PC-9 (cell line): Measurements from ENCODE around the gene NFKBIB. TPM values are rescaled to one million over a fixed set of nuclear protein-coding genes. Genes with fewer than 3 reads are reported as not detected.
"Not testable (repeated sequence)": the region's sequence is repeated elsewhere in the genome, so short reads cannot be mapped to it uniquely, and the experiment has no call there.

Experiments used
- BruUV-seq: library from RNA; stranded (reverse); fragments of 400-500 nt; replicated peaks from 2 replicates; lab custom pipeline; 2021; lab: Mats Ljungman, UMichigan
- CTCF ChIA-PET: fragments of 300-600 bp; sonication (Branson Sonifier 250); formaldehyde crosslinking; loops from one replicate; lab custom pipeline; 2022; ENCODE audit warnings: antibody characterized with exemption; lab: Charles Lee
- POLR2A ChIA-PET: fragments of 300-600 bp; sonication (Branson Sonifier 250); formaldehyde crosslinking; loops from one replicate; lab custom pipeline; 2022; ENCODE audit warnings: antibody characterized with exemption; ENCODE audit not compliant: unreplicated experiment; lab: Charles Lee
- DNase-seq, 2 experiments: peaks; one replicate each; pipeline versions ENCODE4 v3.0.0 to v3.0.0-alpha.2; 2015 to 2022; ENCODE audit warnings: mixed read lengths in 1 of 2
- H2AFZ ChIP-seq: fragments of 200-600 bp; sonication (generic); 2 replicates; pipeline ENCODE4 v1.8.1; 2017; ENCODE audit warnings: antibody characterized with exemption
- H3F3A ChIP-seq: fragments of 200-600 bp; sonication (generic); 2 replicates; pipeline ENCODE4 v1.8.1; 2017; ENCODE audit warnings: antibody characterized with exemption, mild to moderate bottlenecking, low read depth; ENCODE audit not compliant: insufficient read depth
- H3K27ac ChIP-seq: fragments of 200-600 bp; sonication (generic); 2 replicates; pipeline ENCODE4 v1.6.1; 2016; ENCODE audit warnings: mixed run types
- H3K27me3 ChIP-seq: fragments of 200-600 bp; sonication (generic); 2 replicates; pipeline ENCODE4 v1.6.1; 2016; ENCODE audit warnings: low read depth, mixed run types; ENCODE audit not compliant: insufficient read depth
- H3K36me3 ChIP-seq: fragments of 200-600 bp; sonication (generic); 2 replicates; pipeline ENCODE4 v1.6.1; 2016; ENCODE audit warnings: low read depth, mixed run types
- H3K4me1 ChIP-seq: fragments of 200-600 bp; sonication (generic); replicated peaks from 2 replicates; pipeline ENCODE4 v1.6.1; 2016; ENCODE audit warnings: mixed run types; ENCODE audit not compliant: insufficient read depth
- H3K4me2 ChIP-seq: fragments of 200-600 bp; sonication (generic); 2 replicates; pipeline ENCODE4 v1.6.1; 2017; ENCODE audit warnings: mixed run types
- H3K4me3 ChIP-seq: fragments of 200-600 bp; sonication (generic); 2 replicates; pipeline ENCODE4 v1.6.1; 2016; ENCODE audit warnings: mixed run types
- H3K79me2 ChIP-seq: fragments of 200-600 bp; sonication (generic); 2 replicates; pipeline ENCODE4 v1.6.1; 2017; ENCODE audit warnings: low read depth, mixed run types
- H3K9me2 ChIP-seq: fragments of 200-600 bp; sonication (generic); 2 replicates; pipeline ENCODE4 v1.8.1; 2017; ENCODE audit warnings: mild to moderate bottlenecking; ENCODE audit not compliant: insufficient read depth
- H3K9me3 ChIP-seq: fragments of 200-600 bp; sonication (generic); 2 replicates; pipeline ENCODE4 v1.8.1; 2016; ENCODE audit warnings: low read depth; ENCODE audit not compliant: insufficient read depth
- H4K20me1 ChIP-seq: fragments of 200-600 bp; sonication (generic); 2 replicates; pipeline ENCODE4 v1.8.1; 2017; ENCODE audit not compliant: insufficient read depth
- EZH2 ChIP-seq: fragments of 200-600 bp; sonication (generic); IDR thresholded peaks from 2 replicates; pipeline ENCODE4 v1.8.0; 2017; ENCODE audit warnings: antibody characterized with exemption, low read depth
- intact Hi-C: fragments of 100-400 bp; cut with micrococcal nuclease; formaldehyde crosslinking; loops from one replicate; pipeline ENCODE4 v1.10.0; 2022; ENCODE audit not compliant: unreplicated experiment
- total RNA-seq: library from RNA; stranded (reverse); gene quantifications from 2 replicates; pipeline ENCODE4 v1.2.3, GENCODE V29; 2021
- TF ChIP-seq, protein P1 (sequence below): fragments of 200-600 bp; sonication (generic); conservative IDR thresholded peaks from 2 replicates; pipeline ENCODE4 v1.6.1; 2017; ENCODE audit warnings: mixed run types, antibody characterized with exemption, mild to moderate bottlenecking, moderate library complexity

NFKBIB gene
- total RNA-seq, 1 experiment from 2014 or later: 21.6 TPM

GRCh38 chr19:38869160-38869835 is 30.5 kb upstream of the NFKBIB start:
- Histone ChIP-seq H2AFZ (no peak overlapping the region), H3K79me2 (no peaks in the 10 kb centered on the region), H3K27ac (no peak overlapping the region), H3F3A (peaks cover 24% of the 10 kb centered on the region), H3K4me3 (no peak overlapping the region), H4K20me1 (no peaks in the 10 kb centered on the region), H3K27me3 (no peaks in the 10 kb centered on the region), H3K4me1 (peaks cover 20% of the 10 kb centered on the region), H3K4me2 (no peak overlapping the region), H3K9me3 (no peaks in the 10 kb centered on the region), H3K9me2 (no peaks in the 10 kb centered on the region), H3K36me3 (no peaks in the 10 kb centered on the region)
- DNase-seq: no peak
- intact Hi-C loops: no loop called here
- POLR2A ChIA-PET: interaction anchor here (0.7 kb wide), 1 partner anchor 34 kb away, joined by 3 read pairs; no protein-coding TSS in a partner anchor
- CTCF ChIA-PET: no interaction called here
- TF ChIP-seq EZH2: no peak
- TF ChIP-seq, protein P1, sequence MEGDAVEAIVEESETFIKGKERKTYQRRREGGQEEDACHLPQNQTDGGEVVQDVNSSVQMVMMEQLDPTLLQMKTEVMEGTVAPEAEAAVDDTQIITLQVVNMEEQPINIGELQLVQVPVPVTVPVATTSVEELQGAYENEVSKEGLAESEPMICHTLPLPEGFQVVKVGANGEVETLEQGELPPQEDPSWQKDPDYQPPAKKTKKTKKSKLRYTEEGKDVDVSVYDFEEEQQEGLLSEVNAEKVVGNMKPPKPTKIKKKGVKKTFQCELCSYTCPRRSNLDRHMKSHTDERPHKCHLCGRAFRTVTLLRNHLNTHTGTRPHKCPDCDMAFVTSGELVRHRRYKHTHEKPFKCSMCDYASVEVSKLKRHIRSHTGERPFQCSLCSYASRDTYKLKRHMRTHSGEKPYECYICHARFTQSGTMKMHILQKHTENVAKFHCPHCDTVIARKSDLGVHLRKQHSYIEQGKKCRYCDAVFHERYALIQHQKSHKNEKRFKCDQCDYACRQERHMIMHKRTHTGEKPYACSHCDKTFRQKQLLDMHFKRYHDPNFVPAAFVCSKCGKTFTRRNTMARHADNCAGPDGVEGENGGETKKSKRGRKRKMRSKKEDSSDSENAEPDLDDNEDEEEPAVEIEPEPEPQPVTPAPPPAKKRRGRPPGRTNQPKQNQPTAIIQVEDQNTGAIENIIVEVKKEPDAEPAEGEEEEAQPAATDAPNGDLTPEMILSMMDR: no peak
- BruUV-seq: no TSS peak

- peaks cover 20% of the 10 kb centered on the region; the same call in 1 of the 2 replicates for H3F3A ChIP-seq
- no TSS peak for BruUV-seq
- H3K4me2 ChIP-seq: no peak overlapping the region
- no peaks in the 10 kb centered on the region for H3K9me3 ChIP-seq
- CTCF ChIA-PET: no interaction called here
- POLR2A ChIA-PET: interaction anchor here (0.7 kb wide), 1 partner anchor 35 kb away, joined by 3 read pairs; no protein-coding TSS in a partner anchor
- H3K36me3 ChIP-seq: no peaks in the 10 kb centered on the region
- intact Hi-C loops: no loop called here
- no peaks in the 10 kb centered on the region for H4K20me1 ChIP-seq
- DNase-seq: no peak
- TF ChIP-seq, protein P1: no peak
- no peak for TF ChIP-seq EZH2
- H3K79me2 ChIP-seq: no peaks in the 10 kb centered on the region
- no peak overlapping the region for H2AFZ ChIP-seq
- no peak overlapping the region for H3K27ac ChIP-seq
- H3K4me3 ChIP-seq: no peak overlapping the region
- H3K27me3 ChIP-seq: no peaks in the 10 kb centered on the region
- H3K9me2 ChIP-seq: no peaks in the 10 kb centered on the region
- H3K4me1 ChIP-seq: peaks cover 15% of the 10 kb centered on the region
Measured at GRCh38 chr19:38869836-38870607, 29.7 kb upstream of the NFKBIB start.

- Histone ChIP-seq H3K79me2 (no peaks in the 10 kb centered on the region), H3K27ac (no peak overlapping the region), H3K9me2 (no peaks in the 10 kb centered on the region), H3K4me2 (no peak overlapping the region), H4K20me1 (no peaks in the 10 kb centered on the region), H2AFZ (no peak overlapping the region), H3K9me3 (no peaks in the 10 kb centered on the region), H3F3A (peaks cover 14% of the 10 kb centered on the region; the same call in 1 of the 2 replicates), H3K27me3 (no peaks in the 10 kb centered on the region), H3K4me1 (peaks cover 9% of the 10 kb centered on the region), H3K36me3 (no peaks in the 10 kb centered on the region), H3K4me3 (no peak overlapping the region)
- TF ChIP-seq EZH2: no peak
- TF ChIP-seq, protein P1: no peak
- DNase-seq: no peak
- ChIA-PET CTCF (no interaction called here), POLR2A (no interaction called here)
- intact Hi-C loops: no loop called here
- BruUV-seq: no TSS peak
Measured at GRCh38 chr19:38870612-38871011, 29.2 kb upstream of the NFKBIB start.

- H4K20me1 ChIP-seq, H3K4me2 ChIP-seq, DNase-seq, H3K79me2 ChIP-seq, H2AFZ ChIP-seq, H3K36me3 ChIP-seq, H3K9me3 ChIP-seq, H3F3A ChIP-seq, H3K27ac ChIP-seq, H3K9me2 ChIP-seq, CTCF ChIA-PET, H3K4me3 ChIP-seq, BruUV-seq, H3K27me3 ChIP-seq, intact Hi-C loops, POLR2A ChIA-PET: not testable (repeated sequence)
- H3K4me1 ChIP-seq: peaks cover 23% of the 10 kb centered on the region
Measured at GRCh38 chr19:38873400-38873799, 26.4 kb upstream of the NFKBIB start.
